Epithelial cell of esophagus (primary cell): ENCODE results near the gene DLGAP5.

Experiments used
- DNase-seq: peaks from one replicate; pipeline ENCODE4 v3.0.0; 2010; ENCODE audit warnings: low read depth
- H3K4me3 ChIP-seq: 2 replicates; pipeline ENCODE4 v1.5.1; 2011; ENCODE audit warnings: mild to moderate bottlenecking, low read length, control low read depth
- TF ChIP-seq, protein P1 (sequence below): IDR thresholded peaks from 2 replicates; pipeline ENCODE4 v1.5.1; 2011; ENCODE audit warnings: low read depth, mild to moderate bottlenecking, low read length, control low read depth, inconsistent platforms; ENCODE audit not compliant: insufficient read depth; ENCODE audit errors: missing control alignments

DLGAP5 gene

DNA sequence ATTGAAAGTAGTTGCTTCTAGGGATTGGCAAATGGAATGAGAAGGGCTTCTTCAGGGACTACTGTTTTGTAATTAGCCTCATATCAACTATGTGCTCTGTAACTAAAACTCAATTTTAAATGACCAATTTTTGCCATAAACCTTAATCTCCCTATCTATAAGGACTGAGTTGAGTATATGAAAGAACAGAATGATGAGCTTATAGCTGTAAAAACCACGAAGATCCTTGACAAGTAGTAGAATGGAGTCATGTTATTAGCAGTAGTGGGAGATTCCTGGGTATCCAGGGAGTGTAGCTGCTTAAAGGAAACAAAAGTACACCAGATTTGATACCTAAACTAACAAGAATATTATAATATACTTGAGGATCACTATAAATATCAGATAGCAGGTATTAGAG lies 34.3 kb downstream of the DLGAP5 start:
- TF ChIP-seq, protein P1, sequence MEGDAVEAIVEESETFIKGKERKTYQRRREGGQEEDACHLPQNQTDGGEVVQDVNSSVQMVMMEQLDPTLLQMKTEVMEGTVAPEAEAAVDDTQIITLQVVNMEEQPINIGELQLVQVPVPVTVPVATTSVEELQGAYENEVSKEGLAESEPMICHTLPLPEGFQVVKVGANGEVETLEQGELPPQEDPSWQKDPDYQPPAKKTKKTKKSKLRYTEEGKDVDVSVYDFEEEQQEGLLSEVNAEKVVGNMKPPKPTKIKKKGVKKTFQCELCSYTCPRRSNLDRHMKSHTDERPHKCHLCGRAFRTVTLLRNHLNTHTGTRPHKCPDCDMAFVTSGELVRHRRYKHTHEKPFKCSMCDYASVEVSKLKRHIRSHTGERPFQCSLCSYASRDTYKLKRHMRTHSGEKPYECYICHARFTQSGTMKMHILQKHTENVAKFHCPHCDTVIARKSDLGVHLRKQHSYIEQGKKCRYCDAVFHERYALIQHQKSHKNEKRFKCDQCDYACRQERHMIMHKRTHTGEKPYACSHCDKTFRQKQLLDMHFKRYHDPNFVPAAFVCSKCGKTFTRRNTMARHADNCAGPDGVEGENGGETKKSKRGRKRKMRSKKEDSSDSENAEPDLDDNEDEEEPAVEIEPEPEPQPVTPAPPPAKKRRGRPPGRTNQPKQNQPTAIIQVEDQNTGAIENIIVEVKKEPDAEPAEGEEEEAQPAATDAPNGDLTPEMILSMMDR: no peak
- DNase-seq: no peak
- no peak overlapping the region for H3K4me3 ChIP-seq

DNA sequence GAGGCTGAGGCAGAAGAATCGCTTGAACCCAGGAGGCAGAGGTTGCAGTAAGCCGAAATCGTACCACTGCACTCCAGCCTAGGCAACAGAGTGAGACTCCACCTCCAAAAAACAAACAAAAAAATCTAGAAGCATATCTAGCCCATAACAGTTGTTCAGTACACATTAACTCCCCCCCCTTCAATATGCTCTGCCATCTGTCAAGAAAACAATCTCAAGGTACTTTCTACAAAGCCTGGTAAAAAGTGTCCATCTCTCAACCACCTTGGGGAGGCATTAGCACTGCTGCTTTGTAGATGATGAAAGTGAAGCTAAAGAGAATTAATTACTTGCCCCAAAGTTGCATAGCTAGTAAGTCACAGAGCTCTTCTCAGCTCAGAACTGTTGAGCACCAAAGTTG lies 37.4 kb downstream of the DLGAP5 start:
- no peak for DNase-seq
- TF ChIP-seq, protein P1: no peak
- no peak overlapping the region for H3K4me3 ChIP-seq

DNA sequence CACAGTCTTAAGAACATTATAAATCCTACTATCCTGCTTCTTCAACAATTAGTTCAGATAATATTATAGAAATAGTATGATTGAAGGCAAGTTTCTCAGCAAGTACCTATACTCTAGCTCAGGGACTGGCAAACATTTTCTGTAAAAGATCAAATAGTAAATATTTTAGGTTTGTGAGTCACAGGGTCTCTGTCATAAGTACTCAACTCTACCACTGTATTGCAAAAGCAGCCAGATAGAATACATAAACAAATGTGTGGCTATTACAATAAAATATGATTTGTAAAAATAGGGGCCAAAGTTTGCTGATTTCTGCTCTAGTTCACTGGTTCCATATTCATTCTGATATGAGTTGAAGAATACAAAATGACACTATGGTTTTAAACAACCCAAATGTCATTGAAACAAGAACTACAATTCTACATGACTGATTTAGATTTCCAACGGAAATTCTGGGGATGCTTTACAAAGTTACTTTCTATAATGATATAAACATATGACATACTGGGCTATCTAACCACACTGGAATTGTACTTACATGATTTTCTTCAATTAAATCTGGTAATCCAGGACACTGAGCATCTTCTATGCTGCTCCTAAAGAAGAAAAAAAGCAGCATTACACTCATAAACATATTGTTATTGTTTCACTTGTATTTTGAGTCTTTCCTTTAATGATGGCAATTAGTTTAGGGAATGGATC lies 39.2 kb downstream of the DLGAP5 start:
- no peak for DNase-seq
- H3K4me3 ChIP-seq: no peak overlapping the region
- TF ChIP-seq, protein P1: no peak

DNA sequence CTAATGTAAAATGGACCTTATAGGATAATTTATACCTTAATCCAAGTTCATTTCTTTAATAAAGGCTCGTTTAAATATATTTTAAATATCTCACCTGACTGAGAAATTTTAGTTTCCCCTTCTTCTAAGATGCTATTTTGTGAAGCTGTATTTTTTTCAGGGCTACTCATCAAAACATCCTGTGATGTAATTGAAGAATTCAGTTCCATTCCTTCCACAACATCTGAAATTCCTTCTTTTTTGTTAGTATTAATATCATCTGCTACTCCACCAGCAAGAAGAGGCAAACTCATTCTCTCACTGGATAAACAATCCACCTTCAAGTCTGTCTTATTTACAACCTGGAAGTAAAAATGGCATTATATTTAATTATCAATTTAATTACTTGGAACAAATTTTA lies 39.8 kb downstream of the DLGAP5 start:
- DNase-seq: no peak
- H3K4me3 ChIP-seq: no peak overlapping the region
- TF ChIP-seq, protein P1: no peak

DNA sequence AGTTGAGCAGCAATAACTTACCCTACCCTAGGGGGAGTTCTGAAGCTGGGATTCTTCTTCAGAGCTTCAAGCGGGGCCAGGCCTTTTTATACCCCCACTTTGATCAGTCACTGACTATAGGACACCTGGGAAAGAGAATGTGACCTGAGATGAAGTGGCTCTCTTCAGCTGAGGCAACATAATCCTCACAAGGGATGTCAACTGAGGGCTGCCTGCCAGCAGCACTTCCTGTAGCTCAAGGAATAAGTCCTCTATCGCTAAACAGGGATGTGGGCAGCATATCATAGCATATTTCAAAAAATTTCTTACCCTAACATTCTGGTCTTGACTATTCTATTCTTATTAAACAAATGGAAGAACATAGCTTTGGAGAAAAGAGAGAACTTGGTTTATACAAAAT lies 45.0 kb downstream of the DLGAP5 start:
- no peak overlapping the region for H3K4me3 ChIP-seq
- DNase-seq: no peak
- TF ChIP-seq, protein P1: no peak

DNA sequence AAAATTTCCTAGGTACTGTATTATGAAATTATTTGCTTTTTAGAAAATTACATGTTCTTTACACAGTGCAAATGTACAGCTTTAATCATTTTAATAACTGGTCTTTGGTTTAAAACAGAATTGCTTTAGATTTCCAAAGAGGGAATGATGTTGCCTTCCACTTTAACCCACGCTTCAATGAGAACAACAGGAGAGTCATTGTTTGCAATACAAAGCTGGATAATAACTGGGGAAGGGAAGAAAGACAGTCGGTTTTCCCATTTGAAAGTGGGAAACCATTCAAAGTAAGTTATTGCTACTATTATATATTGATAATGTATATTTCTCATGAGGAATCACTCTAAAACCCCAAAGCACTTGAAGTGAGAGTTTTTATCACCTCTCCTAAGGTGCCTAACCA lies 48.9 kb downstream of the DLGAP5 start:
- no peak for DNase-seq
- H3K4me3 ChIP-seq: no peak overlapping the region
- TF ChIP-seq, protein P1: no peak

DNA sequence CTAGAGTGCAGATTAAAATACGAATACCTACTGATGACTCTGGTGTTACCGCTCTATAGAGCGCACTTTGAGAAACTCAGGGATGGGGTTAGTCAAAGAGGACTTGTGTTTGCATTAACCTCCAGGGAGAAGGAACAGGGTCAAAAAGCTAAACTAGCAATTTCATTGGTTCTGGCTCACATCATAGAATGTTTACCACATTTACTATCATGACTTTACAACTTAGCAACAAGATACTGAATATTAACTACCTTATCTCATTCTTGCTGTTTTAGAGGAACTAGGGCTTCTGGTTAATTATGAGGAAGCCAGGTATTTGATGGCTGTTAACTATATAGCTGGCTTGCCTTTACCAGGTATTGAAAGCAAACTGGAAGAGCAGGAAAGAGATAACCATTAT lies 49.6 kb downstream of the DLGAP5 start:
- TF ChIP-seq, protein P1: no peak
- no peak overlapping the region for H3K4me3 ChIP-seq
- no peak for DNase-seq
